Ishikawa (cell line): ENCODE results near the gene CAPS.
A peak's percentile ranks its signal among the peaks of the same experiment; 100 is the strongest.

Experiments used
- CEBPB ChIP-seq: IDR thresholded peaks from 2 replicates; pipeline ENCODE4 v1.6.1; 2012
- CREB1 ChIP-seq: IDR thresholded peaks from 2 replicates; pipeline ENCODE4 v1.6.1; 2012; ENCODE audit warnings: low read depth
- EGR1 ChIP-seq: IDR thresholded peaks from 2 replicates; pipeline ENCODE4 v1.6.1; 2012
- EP300 ChIP-seq: IDR thresholded peaks from 2 replicates; pipeline ENCODE4 v1.6.1; 2012; ENCODE audit warnings: borderline replicate concordance
- RAD21 ChIP-seq: IDR thresholded peaks from 2 replicates; pipeline ENCODE4 v1.6.1; 2012; ENCODE audit warnings: low read depth
- TAF1 ChIP-seq: IDR thresholded peaks from 2 replicates; pipeline ENCODE4 v1.6.1; 2012; ENCODE audit warnings: low read depth, mild to moderate bottlenecking
- TEAD4 ChIP-seq: IDR thresholded peaks from 2 replicates; pipeline ENCODE4 v1.6.1; 2012
- YY1 ChIP-seq: IDR thresholded peaks from 2 replicates; pipeline ENCODE4 v1.6.1; 2012; ENCODE audit warnings: low read depth
- ZBTB7A ChIP-seq: IDR thresholded peaks from 2 replicates; pipeline ENCODE4 v1.6.1; 2012; ENCODE audit warnings: low read depth
- TF ChIP-seq, protein P1 (sequence below): IDR thresholded peaks from 2 replicates; pipeline ENCODE4 v1.6.1; 2012
- TF ChIP-seq, protein P2 (sequence below): IDR thresholded peaks from 2 replicates; pipeline ENCODE4 v1.6.1; 2012

DNA sequence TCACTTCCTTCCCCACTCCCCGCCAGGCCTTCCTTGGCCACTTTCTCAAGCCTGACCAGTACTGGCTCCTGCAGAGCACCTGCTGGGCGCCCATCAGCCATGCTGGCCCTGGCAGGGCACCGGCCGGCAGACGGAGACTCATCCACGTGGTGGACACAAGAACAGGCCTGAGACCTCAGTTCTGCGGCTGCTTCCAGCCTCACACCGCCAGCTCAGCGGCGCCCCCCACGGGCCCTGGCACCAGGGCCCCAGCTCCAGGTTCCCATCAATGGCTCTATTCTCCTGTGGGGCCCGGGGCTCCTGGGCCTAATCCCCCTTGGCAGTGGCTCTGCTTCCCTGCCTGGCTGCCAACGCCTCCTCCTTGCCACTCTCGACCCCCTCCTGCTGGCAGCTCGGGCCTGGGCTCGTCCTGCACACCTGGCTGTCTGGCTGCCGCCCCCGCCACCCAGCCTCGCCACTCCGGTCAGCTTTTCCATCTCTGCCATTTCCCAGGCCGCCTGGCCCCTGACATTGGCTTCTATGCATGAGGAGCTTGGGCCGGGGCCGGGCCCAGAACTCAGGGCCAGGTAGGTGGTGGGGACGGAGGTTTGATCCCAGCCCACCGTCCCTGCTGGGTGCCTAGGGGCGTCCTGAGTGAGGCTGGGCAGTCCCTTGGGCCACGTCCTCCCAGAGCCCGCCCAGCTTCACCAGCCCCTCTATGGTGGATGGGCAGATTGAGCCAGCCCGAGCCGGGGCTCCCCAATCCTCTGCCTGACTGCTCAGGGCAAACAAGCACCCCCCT lies 16.7 kb upstream of the CAPS start:
- TF ChIP-seq YY1 (no peak), TAF1 (no peak), CEBPB (no peak), TEAD4 (no peak), CREB1 (no peak), EP300 (peak; percentile 8; the same call in 1 of the 2 replicates), EGR1 (no peak), ZBTB7A (0 out of 2 replicates have a peak, but pooled peaks have one; percentile 35), RAD21 (peak; percentile 40)
- TF ChIP-seq, protein P1, sequence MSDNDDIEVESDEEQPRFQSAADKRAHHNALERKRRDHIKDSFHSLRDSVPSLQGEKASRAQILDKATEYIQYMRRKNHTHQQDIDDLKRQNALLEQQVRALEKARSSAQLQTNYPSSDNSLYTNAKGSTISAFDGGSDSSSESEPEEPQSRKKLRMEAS = peak; percentile 78
- TF ChIP-seq, protein P2, sequence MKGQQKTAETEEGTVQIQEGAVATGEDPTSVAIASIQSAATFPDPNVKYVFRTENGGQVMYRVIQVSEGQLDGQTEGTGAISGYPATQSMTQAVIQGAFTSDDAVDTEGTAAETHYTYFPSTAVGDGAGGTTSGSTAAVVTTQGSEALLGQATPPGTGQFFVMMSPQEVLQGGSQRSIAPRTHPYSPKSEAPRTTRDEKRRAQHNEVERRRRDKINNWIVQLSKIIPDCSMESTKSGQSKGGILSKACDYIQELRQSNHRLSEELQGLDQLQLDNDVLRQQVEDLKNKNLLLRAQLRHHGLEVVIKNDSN = peak; percentile 25; the same call in 1 of the 2 replicates
